ENCODE results near the gene NKAP. TPM values are rescaled to one million over a fixed set of nuclear protein-coding genes. Genes with fewer than 3 reads are reported as not detected.

Gene NKAP
- total and polyA plus RNA-seq, 2 of the 8 experiments (the other 6 are each of a cell fraction or from before 2014, with no cell fraction given): 2.8 to 7.1 TPM

DNA sequence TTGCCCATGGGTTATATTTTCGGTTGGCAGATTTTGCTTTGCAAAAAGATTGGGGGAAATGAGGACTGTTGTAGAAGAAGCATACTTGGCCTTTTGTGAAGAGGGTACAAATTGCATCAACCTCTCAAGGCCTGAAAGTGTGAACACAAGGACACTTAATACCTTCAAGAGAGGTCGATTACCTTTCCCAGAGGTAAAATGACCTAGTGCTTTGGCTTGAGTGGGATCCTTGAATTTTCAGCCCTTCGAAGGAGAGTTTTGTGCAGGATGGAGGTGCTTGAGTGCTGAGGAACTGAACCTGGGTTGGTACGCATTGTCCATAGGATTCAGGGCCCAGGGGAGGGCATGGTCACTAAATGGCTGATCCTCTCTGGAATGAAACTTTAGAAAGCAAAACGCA, 27.6 kb upstream of the NKAP start:
- H3K4me3 ChIP-seq (ENCODE audit: extremely low read depth in 1 of 4, insufficient read depth in 2 of 4, low read depth in 3 of 4, low read length in 4 of 4): no peak overlapping the region
- no peak for FAIRE-seq
- 84% methylated on average over 5 of the region's 5 CpGs; no CpG with 5 or more reads in 1 of the 2 experiments for WGBS, 2 experiments (ENCODE audit: extremely low coverage in 1 of 2, insufficient coverage in 1 of 2, insufficient read length in 1 of 2, insufficient replicate concordance in 2 of 2, low coverage in 1 of 2, low lambda C conversion rate in 2 of 2, missing lambda C conversion rate in 1 of 2)

More for the DNA sequence above, 27.6 kb upstream of the NKAP start:
- Histone ChIP-seq H2BK20ac (ENCODE audit: low read length) (no peak overlapping the region), H4K91ac (replicated peaks; ENCODE audit: insufficient read length, low read length) (no peak overlapping the region), H3K23ac (ENCODE audit: insufficient read length) (no peak overlapping the region), H3K27ac (ENCODE audit: low read depth, low read length) (no peak overlapping the region), H2BK12ac (ENCODE audit: low read depth, low read length) (no peak overlapping the region), H4K5ac (ENCODE audit: insufficient read length, low read depth, low read length) (no peak overlapping the region), H3K79me2 (ENCODE audit: control insufficient read depth in 1 of 2, insufficient read depth in 2 of 2, low read length in 2 of 2) (no peaks in the 10 kb centered on the region), H2AK5ac (ENCODE audit: low read depth, low read length) (no peak overlapping the region), H2BK5ac (ENCODE audit: low read depth, low read length) (no peak overlapping the region), H3K14ac (ENCODE audit: insufficient read length) (no peak overlapping the region), H3K4me1 (replicated peaks in 1 of 4; ENCODE audit: control insufficient read depth in 3 of 4, insufficient read depth in 4 of 4, low read length in 3 of 4) (0 out of 7 replicates have a peak, but pooled peaks cover 0 to 2% (median 0%) of the 10 kb centered on the region in 4 experiments), H2BK15ac (ENCODE audit: low read length) (no peak overlapping the region), H3K4ac (replicated peaks; ENCODE audit: insufficient read length, low read depth, low read length) (no peak overlapping the region), H3K36me3 (ENCODE audit: control insufficient read depth in 2 of 4, insufficient read depth in 4 of 4, low read length in 3 of 4) (no peaks in the 10 kb centered on the region), H4K8ac (ENCODE audit: extremely low read depth, insufficient read depth, low read length) (no peak overlapping the region), H3K4me2 (ENCODE audit: insufficient read depth in 1 of 2, low read depth in 2 of 2, low read length in 2 of 2) (no peak overlapping the region), H3K23me2 (ENCODE audit: low read depth, low read length) (no peaks in the 10 kb centered on the region), H3K18ac (ENCODE audit: extremely low read depth, low read length) (no peak overlapping the region), H4K20me1 (replicated peaks in 1 of 2; ENCODE audit: control insufficient read depth in 1 of 2, insufficient read depth in 2 of 2, low read length in 2 of 2) (no peaks in the 10 kb centered on the region), H3K9me3 (ENCODE audit: insufficient read depth in 2 of 2, low read depth in 1 of 2, low read length in 1 of 2) (no peaks in the 10 kb centered on the region), H3K27me3 (replicated peaks in 1 of 4; ENCODE audit: control insufficient read depth in 3 of 4, extremely low read depth in 1 of 4, insufficient read depth in 3 of 4, low read length in 3 of 4) (no peaks in the 10 kb centered on the region), H3K79me1 (ENCODE audit: low read depth, low read length) (no peaks in the 10 kb centered on the region), H3K9ac (replicated peaks in 1 of 4; ENCODE audit: extremely low read depth in 1 of 4, low read depth in 3 of 4, low read length in 3 of 4) (no peak overlapping the region), H2AFZ (ENCODE audit: low read length) (no peak overlapping the region), H3K56ac (replicated peaks; ENCODE audit: insufficient read length, low read depth, low read length) (no peak overlapping the region), H2BK120ac (replicated peaks; ENCODE audit: low read depth, low read length) (no peak overlapping the region)
- POLR2A ChIA-PET (ENCODE audit: partially characterized antibody): no interaction called here
- DNase-seq (ENCODE audit: low read depth in 1 of 2, low spot score in 2 of 2): no peak
- TF ChIP-seq TAF1 (IDR thresholded peaks at IDR 0.05; ENCODE audit: low read depth, low read length) (no peak), BCL11A (IDR thresholded peaks at IDR 0.05; ENCODE audit: low read depth in 2 of 2, low read length in 2 of 2) (no peak), POU5F1 (IDR thresholded peaks at IDR 0.05; ENCODE audit: low read depth, low read length) (no peak), RNF2 (IDR thresholded peaks at IDR 0.05; ENCODE audit: borderline replicate concordance, low read depth, low read length, missing control alignments, poor library complexity, severe bottlenecking) (no peak), BRCA1 (IDR thresholded peaks at IDR 0.05; ENCODE audit: low read depth, low read length) (no peak), GTF2F1 (IDR thresholded peaks at IDR 0.05; ENCODE audit: borderline replicate concordance, low read depth, low read length) (no peak), TEAD4 (IDR thresholded peaks at IDR 0.05; ENCODE audit: low read depth, low read length) (no peak), SRF (IDR thresholded peaks at IDR 0.05; ENCODE audit: low read depth, low read length) (no peak), NRF1 (IDR thresholded peaks at IDR 0.05; ENCODE audit: low read depth, low read length) (no peak), CEBPB (IDR thresholded peaks at IDR 0.05; ENCODE audit: low read depth, low read length) (no peak), CREB1 (IDR thresholded peaks at IDR 0.05) (no peak), TAF7 (optimal IDR thresholded peaks at IDR 0.05; ENCODE audit: borderline replicate concordance, low read depth, low read length) (no peak), SIX5 (IDR thresholded peaks at IDR 0.05; ENCODE audit: low read depth, low read length) (no peak)
- TF ChIP-seq, protein P1, sequence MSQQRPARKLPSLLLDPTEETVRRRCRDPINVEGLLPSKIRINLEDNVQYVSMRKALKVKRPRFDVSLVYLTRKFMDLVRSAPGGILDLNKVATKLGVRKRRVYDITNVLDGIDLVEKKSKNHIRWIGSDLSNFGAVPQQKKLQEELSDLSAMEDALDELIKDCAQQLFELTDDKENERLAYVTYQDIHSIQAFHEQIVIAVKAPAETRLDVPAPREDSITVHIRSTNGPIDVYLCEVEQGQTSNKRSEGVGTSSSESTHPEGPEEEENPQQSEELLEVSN (IDR thresholded peaks at IDR 0.05): no peak
- CTCF ChIA-PET (ENCODE audit: partially characterized antibody): no interaction called here

Data from H1 (cell line).